HG03432 (cell line): ENCODE results near the gene KLHDC2.
"Not testable (repeated sequence)": the region's sequence is repeated elsewhere in the genome, so short reads cannot be mapped to it uniquely, and the experiment has no call there.

Experiments used
- ATAC-seq: cut with Tn5 transposase; IDR thresholded peaks from one replicate; pipeline ENCODE4 v1.9.1; 2021; ENCODE audit warnings: mild to moderate bottlenecking, moderate library complexity; ENCODE audit not compliant: unreplicated experiment

KLHDC2 gene, protein sequence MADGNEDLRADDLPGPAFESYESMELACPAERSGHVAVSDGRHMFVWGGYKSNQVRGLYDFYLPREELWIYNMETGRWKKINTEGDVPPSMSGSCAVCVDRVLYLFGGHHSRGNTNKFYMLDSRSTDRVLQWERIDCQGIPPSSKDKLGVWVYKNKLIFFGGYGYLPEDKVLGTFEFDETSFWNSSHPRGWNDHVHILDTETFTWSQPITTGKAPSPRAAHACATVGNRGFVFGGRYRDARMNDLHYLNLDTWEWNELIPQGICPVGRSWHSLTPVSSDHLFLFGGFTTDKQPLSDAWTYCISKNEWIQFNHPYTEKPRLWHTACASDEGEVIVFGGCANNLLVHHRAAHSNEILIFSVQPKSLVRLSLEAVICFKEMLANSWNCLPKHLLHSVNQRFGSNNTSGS

DNA sequence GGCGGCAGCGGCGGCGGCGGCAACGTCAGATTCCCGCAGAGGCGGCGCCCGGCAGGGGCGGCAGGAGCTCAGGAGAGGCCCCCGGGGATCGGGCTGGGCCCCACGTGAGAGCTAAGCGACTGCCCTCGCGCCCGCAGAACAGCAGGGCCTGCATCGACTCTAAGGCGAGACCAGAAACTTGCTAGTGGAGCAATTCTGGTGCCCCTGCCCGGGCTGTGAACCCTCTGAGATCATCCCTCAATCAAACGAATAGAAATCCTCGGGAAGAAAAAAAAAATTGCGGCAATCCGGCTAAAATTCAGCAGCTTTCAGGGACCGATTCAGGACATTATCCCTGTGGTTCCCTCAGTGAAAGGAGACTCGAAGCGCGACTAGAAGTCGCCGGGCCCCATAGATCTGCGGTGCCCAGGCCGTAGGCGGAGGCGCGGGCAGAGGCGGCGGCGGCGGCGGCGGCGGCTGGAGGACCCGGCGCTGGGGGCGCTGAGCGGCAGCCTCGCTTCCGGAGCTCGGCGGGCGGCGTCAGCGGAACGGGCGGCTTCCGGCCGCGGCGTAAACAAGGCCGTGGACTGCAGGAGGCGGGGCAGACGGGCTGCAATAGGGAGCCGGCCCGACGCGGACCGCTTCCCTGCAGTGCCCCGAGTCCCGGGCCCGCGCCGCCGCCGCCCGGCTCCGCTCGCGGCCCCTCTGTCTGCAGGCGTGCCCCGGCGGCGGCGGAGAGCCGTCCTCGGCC, at the start of gene KLHDC2:
Gene KLHDC2, plus strand, starts transcription at position 583 of the 730 bp plus-strand sequence. CDS start 316 bp downstream, outside the sequence.
- ATAC-seq = peak; percentile 96

DNA sequence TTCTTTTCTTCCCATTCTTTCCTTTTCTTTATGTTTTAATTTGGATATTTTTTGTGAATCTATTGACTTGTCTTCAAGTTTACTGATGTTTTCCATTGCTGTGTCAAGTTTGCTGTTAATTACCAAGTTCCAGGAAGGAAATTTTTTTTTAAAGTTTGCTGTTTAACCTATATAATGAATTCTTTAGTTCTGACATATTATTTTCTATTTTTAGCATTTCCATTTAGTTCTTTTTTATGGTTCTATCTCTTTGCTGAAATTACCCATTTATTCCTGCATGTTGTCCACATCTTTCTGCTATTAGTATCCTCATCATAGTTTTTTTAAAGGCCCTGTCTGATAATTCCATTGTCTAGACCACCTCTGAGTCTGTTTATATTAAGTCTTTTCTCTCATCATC, 47.2 kb upstream of the KLHDC2 start:
- no peak for ATAC-seq

DNA sequence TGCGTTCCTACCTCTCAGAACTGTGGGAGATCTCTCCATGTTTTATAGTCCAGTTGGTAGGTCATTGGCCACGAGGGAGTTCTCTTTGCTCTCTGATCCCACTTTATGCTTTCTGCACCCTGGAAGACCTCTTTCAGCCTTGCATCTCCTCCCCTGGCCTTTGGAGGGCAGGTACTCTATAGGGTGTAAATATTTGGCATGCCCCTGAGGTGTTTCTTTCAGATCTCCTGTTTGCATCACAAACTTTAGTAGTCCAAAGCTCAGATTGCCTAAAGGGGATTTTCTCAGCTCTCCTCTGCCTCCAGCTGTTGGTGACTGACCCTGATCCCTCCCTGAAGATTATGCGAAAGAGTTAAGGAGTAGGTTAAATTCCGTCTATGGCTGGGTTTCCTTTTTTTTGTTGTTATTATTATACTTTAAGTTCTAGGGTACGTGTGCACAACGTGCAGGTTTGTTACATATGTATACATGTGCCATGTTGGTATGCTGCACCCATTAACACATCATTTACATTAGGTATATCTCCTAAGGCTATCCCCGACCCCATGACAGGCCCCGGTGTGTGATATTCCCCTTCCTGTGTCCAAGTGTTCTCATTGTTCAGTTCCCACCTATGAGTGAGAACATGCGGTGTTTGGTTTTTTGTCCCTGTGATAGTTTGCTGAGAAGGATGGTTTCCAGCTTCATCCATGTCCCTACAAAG, 46.1 kb upstream of the KLHDC2 start:
- not testable (repeated sequence) for ATAC-seq

DNA sequence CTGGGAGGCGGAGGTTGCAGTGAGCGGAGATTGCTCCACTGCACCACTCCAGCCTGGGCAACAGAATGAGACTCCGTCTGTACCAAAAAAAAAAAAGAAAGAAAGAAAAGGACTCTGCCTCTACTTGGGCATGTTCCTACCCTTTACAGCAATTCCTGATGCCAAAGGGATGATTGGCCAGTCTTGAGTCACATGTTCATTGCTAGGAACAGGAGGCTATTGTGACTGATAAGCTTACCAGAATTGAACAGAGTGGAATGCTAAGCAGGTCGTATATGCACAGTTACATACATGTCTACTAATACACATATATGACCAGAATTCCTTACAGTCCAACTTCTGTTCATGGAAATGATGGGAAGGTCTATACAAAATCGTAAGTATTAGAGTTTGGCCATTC, 40.8 kb upstream of the KLHDC2 start:
- ATAC-seq = no peak

DNA sequence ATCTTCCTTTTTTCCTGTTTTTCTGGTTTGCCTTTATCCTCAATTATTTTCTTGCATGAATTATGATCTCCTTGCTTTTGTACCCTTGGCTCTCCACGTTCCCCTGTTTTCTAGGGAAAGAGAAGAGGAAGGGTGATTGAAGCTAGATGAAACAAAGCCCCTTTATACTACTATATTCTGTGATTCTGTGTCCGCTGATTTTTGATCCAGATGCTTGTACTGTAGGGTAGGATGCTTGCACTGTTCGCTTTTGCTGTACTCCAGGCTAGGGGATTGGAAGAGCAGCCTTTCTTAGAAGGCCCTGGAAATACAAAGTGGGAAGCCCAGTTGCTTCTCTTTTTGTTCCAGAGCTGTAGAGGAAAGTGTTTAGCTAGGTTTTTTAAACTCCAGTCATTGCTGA, 35.1 kb upstream of the KLHDC2 start:
- ATAC-seq = no peak

DNA sequence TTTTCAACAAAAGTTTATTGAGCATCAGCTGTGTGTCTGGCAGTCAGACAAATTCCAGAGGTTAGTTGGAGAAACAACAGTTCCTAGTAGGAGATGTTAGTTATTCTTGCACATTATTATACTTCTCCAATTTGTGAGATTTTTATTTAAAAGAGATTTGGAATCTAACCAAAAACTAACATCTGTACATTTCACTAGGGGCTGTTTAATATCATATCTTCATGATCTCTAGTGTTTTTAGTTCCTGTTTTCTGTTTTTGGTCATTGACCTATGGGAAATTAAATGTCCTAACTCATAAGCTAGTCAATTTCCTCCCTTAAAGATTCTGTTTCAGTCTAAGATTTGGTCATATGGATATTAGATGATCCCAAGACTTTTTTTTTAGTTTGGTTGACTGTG, 34.1 kb upstream of the KLHDC2 start:
- ATAC-seq = no peak

DNA sequence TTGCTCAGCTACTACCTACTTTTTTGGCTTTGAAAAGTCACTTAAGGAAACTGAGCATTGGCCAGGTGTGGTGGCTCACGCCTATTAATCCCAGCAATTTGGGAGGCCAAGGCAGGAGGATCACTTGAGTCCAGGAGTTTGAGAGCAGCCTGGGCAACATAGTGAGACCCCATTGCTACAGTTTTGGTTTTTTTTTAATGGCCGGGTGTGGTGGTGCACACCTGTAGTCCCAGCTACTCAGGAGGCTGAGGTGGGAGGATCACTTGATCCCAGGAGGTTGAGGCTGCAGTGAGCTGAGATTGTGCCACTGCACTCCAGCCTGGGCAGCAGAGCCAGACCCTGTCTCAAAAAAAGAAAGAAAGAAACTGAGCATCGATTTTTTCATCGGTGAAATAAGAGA, 32.3 kb upstream of the KLHDC2 start:
- ATAC-seq = not testable (repeated sequence)

DNA sequence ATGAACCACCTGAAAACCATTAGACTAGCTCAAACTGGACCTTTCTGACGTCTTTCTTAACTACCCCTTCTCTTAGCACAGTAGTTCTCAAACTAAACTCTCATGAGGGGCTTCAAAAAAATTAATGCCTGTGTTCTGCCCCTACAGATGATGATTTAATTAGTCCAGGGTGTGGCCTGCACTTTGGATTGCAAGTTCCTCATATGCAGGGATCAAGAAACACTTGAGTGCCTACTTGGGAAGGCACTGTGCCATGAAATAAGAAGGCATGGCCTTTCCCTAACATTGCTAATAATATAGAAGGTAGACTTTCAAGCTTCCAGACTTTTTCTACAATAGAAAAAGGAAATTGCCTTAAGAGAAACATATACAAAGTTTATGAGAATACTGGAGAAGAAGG, 22.8 kb upstream of the KLHDC2 start:
- ATAC-seq = no peak

DNA sequence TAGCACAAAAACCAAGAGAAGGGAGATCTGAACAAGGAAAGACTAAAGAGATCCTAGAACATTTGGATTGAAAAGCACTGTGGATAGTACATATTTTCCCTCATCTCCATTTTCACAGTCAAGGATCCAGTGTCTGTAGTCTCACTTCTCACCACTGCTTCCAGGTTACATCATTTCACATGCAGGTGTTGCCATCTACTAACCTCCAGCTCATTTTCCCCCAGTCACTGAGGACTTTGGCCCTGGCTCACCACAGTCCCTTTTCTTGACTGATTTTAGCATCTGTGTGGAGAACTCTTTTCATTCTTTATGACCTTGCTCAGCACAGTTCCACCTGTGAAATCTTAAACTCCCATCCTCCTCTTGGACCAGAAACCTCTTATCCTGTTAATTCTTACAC, 21.5 kb upstream of the KLHDC2 start:
- not testable (repeated sequence) for ATAC-seq

DNA sequence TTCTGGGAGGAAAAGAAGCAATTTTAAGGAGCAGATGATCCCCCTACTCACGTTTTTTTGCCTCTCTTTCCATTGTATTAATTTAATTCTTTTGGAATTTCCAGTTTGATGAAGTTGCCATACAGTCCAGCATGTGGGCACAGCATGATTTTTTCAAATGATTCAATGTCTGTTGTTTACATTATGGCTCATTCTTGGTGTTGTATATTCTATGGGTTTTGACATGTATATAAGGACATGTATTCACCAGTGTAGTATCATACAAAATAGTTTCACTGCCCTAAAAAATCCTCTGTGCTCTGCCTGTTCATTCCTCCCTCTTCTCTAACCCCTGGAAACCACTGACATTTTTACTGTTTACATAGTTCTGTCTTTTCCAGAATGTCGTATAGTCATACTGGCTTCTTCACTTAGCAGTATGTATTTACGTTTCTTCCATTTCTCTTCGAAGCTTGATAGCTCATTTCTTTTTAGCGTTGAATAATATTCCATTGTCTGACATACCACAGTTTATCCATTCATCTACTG, 13.3 kb upstream of the KLHDC2 start:
- no peak for ATAC-seq

DNA sequence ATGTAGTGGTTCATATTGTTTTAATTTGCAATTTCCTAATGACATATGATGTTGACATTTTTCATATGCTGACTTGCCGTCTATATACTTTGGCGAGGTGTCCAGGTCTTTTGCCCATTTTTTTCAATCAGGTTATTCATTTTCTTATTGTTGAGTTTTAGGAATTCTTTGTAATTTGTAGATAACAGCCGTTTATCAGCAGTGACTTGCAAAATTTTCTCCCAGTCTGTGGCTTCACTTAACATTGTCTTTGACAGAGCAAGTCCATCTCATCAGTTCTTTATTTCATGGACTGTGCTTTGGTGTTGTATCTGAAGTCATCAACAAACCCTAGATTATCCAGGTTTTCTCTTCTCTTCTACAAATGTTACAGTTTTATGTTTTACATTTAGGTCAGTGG, 12.6 kb upstream of the KLHDC2 start:
- ATAC-seq = no peak

DNA sequence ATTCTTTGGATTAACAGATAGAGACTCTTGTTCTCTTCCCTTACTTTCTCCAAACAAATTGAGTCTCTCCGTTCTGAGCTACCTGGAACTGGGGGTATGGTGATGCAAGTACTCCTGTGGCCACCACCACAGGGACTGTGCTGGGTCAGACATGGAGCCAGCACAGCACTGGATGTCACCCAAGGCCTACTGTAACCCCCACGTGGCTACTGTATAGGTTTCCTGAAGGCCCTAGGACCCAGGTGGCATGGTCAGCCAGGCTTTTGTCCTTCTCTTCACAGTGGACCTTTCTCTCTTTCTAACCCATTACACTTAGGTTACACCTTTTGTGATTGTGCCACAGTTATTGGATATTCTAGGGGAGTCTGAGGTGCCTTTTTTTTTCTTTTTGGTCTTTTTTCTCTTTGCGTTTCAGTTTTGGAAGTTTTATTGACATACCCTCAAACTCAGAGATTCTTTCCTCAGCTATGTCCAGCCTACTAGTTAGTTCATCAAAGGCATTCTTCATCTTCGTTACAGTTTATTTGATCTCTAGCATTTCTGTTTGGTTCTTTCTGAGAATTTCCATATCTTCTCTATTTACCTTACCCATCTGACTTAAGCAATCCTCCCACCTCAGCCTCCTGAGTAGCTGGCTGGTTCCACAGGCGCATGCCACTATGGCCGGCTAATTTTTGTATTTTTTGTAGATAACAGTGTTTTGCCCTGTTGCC, 6.0 kb upstream of the KLHDC2 start:
- ATAC-seq = no peak

DNA sequence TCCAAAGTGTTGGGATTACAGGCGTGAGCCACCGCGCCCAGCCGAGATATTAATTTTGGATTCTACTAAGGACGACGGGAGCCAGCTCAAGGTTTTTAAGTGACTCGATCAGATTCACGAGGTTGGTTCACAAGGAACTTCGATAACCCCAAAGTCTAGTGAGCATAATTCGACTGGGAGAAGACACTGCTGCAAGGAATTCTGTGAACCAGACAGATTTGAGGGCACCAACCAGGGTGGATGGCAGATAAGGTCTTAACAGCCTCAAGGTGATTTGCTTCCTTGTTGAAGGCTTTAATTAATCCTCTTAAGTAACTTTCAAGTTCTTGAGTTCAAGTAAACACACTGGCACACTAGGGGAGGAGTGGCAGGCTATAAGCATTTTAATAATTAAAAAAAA, 1.1 kb upstream of the KLHDC2 start:
- no peak for ATAC-seq

DNA sequence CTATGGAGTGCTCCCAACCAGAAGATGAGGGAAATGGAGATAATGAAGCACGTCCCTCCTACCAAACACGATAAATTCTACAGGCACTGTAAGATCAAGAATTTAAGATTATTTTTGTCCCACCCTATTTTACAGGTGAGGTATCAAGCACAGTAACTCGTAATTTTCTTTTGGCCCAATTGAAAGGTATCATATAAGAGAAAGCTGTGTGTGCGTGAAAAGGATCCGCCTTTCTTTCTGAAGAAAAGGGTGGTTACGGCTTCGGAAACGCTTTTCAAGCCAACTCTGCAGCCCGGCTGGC, 733 bp upstream of the KLHDC2 start:
- ATAC-seq = no peak

DNA sequence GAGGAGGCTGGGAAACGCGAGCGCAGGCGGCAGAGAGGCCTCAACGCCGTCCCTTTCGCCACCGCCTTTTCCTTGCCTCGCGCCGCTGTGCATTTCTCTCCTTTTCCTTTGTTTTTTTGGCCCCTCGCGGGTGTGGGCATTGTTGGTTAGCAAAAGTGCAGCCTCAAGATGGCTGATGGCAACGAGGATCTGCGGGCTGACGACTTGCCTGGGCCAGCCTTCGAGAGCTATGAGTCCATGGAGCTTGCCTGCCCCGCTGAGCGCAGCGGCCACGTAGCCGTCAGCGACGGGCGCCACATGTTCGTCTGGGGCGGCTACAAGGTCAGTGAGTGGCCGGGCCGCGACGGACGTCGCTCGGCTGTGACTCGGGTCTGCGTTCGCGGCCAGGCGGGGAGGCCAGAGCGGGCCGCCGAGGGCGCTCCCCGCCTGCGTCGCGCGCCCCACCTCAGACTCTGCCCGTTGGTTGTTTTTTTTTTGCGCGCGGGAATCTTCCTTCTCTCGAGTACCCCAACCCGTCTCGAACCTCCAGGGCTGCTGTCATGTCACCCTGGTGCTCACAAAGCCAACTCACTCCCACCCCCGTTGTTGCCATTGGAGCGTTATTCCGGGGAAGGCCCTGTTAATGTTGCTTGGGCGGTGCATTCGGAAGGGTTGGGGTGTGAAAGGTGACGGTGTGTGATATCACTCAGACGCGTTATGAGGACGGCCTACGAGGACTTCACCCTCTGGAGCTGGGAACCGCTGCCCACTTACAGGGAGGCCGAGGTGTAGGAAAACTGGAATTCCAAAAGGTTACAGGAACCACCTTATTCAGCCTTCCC, 558 bp downstream of the KLHDC2 start:
- peak; percentile 34 for ATAC-seq

DNA sequence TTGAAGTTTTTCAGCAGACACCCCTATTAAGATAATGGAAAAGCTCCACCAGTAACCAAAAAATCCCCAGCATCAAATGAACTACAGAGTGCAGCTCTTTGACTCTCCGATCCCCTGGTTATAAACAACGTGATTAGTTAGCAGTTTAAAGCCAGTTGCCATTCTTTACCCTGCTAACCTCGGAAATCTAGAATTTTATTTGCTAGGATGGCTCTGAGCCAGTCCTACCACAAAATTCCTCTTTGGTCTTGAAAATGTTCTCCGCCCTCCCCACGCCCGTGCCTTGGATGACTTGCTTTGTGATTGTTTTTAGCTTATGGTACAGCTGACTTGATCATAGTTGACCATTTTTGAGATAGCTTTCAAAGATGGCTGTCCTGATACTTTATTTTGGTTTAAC, 1.2 kb downstream of the KLHDC2 start:
- no peak for ATAC-seq

DNA sequence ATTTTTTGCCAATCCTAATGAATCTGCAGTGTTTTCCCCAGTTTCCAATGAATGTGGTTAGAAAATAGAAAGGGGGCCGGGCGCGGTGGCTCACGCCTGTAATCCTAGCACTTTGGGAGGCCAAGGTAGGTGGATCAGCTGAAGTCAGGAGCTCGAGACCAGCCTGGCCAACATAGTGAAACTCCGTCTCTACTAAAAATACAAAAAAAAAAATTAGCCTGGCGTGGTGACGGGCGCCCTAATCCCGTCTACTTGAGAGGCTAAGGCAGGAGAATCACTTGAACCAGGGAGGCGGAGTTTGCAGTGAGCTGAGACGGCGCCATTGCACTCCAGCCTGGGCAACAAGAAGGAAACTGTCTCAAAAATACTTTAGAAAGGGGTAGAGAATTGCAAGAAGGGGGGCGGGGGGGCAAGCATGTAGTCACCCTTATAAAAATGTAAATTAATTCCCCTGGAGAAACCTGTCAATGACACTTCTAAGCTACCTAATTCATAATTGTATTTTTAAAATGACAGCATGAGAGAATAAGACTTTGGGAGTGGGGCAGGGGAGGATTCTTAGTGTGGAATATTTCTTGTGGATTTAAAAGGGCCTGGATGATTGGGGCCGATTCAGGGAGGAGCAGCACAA, 1.7 kb downstream of the KLHDC2 start:
- no peak for ATAC-seq

DNA sequence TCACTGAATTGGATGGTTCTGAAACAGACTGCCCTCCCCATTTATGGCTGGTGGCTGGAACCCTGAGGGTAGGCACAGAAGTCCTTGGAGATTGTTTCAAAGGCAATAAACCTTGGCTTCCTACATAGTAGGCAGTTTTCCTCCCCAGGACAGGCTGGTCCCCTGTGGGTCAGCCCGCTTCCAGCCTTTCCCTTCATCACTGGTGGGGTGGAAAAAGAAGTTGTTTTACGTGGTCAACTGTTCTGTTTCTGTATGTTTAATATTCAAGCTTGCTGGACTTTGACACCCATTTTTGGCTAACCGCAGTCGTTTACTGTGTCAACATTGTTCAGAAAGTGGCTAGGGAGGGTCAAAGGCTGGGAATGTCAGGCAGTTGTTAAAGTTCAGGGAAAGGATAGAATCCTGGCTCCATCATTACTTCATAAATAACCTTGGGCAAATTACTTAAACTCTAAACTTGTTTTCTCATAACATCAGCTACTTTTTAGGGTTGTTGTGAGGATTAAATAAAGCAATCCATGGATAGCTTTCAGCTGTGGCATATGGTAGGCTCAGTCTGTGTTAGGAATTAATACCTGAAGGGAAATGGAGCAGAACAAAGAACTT, 2.4 kb downstream of the KLHDC2 start:
- ATAC-seq = no peak

DNA sequence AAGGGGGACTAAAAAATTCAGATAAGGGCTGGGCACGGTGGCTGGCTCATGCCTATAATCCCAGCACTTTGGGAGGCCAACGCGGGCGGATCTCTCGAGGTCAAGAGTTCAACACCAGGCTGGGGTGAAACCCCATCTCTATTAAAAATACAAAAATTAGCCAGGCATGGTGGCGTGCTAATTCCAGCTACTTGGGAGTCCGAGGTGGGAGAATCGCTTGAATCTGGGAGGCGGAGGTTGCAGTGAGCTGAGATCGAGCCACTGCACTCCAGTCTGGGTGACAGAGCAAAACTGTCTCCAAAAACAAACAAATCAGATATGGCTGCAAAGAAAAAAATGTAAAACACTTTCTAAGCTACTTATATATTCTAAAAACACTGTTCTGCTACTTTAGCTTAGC, 3.7 kb downstream of the KLHDC2 start:
- not testable (repeated sequence) for ATAC-seq
